Measurements from ENCODE around the gene WNK1. TPM values are rescaled to one million over a fixed set of nuclear protein-coding genes. Genes with fewer than 3 reads are reported as not detected.
A peak's percentile ranks its signal among the peaks of the same experiment; 100 is the strongest.

WNK1 gene
- polyA plus RNA-seq, 6 donors from 2014 or later, result 3.9 to 41.1 (median 15.3) TPM

GRCh38 chr12:752695-753610 lies 574 bp downstream of the WNK1 start:
- peak overlapping the region in 5 of 6 donors; percentile 82 to 96 (median 94) for H3K27ac Mint-ChIP-seq
- H3K4me3 Mint-ChIP-seq, result peak overlapping the region in 6 of 8 donors; percentile 93 to 97 (median 95)
- no peaks in the 10 kb centered on the region for H3K36me3 Mint-ChIP-seq
- DNase-seq (peak; percentile 64), ATAC-seq (ENCODE audit: low read depth in 2 of 2) (peak; percentile 24)
- no peaks in the 10 kb centered on the region for H3K27me3 Mint-ChIP-seq
- no peaks in the 10 kb centered on the region for H3K9me3 Mint-ChIP-seq
- H3K4me1 Mint-ChIP-seq, result peaks cover 29 to 39% (median 35%) of the 10 kb centered on the region in 3 donors

- peak; percentile 35 for DNase-seq
- Mint-ChIP-seq H3K27ac (peak overlapping the region; percentile 82 to 96 (median 92)), H3K4me1 (peaks cover 33 to 44% (median 39%) of the 10 kb centered on the region in 3 donors), H3K36me3 (no peaks in the 10 kb centered on the region), H3K4me3 (peak overlapping the region in 6 of 8 donors; percentile 93 to 97 (median 95)), H3K27me3 (no peaks in the 10 kb centered on the region), H3K9me3 (no peaks in the 10 kb centered on the region)
- ATAC-seq (ENCODE audit: low read depth in 2 of 2), result no peak
Measured at GRCh38 chr12:753611-754472, 1.5 kb downstream of the WNK1 start.

GRCh38 chr12:754473-754820 lies 2.1 kb downstream of the WNK1 start:
- H3K36me3 Mint-ChIP-seq, result no peaks in the 10 kb centered on the region
- H3K9me3 Mint-ChIP-seq, result no peaks in the 10 kb centered on the region
- peak overlapping the region in 6 of 8 donors; percentile 93 to 97 (median 95) for H3K4me3 Mint-ChIP-seq
- H3K27me3 Mint-ChIP-seq, result no peaks in the 10 kb centered on the region
- peaks cover 32 to 47% (median 42%) of the 10 kb centered on the region in 3 donors for H3K4me1 Mint-ChIP-seq
- peak overlapping the region in 5 of 6 donors; percentile 82 to 96 (median 91) for H3K27ac Mint-ChIP-seq
- ATAC-seq (ENCODE audit: low read depth in 2 of 2) (no peak), DNase-seq (no peak)

- peak overlapping the region in 4 of 6 donors; percentile 71 to 91 (median 79) for H3K27ac Mint-ChIP-seq
- DNase-seq, result peak; percentile 29
- no peaks in the 10 kb centered on the region for H3K27me3 Mint-ChIP-seq
- no peaks in the 10 kb centered on the region for H3K36me3 Mint-ChIP-seq
- no peak for ATAC-seq (ENCODE audit: low read depth in 2 of 2)
- no peaks in the 10 kb centered on the region for H3K9me3 Mint-ChIP-seq
- peak overlapping the region in 6 of 8 donors; percentile 93 to 97 (median 95) for H3K4me3 Mint-ChIP-seq
- peaks cover 31 to 48% (median 47%) of the 10 kb centered on the region in 3 donors for H3K4me1 Mint-ChIP-seq
Measured at GRCh38 chr12:754851-755562, 2.6 kb downstream of the WNK1 start.

- DNase-seq (no peak), ATAC-seq (ENCODE audit: low read depth in 2 of 2) (no peak)
- H3K27ac Mint-ChIP-seq, result no peak overlapping the region
- no peaks in the 10 kb centered on the region for H3K9me3 Mint-ChIP-seq
- no peaks in the 10 kb centered on the region for H3K36me3 Mint-ChIP-seq
- peaks cover 37 to 69% (median 55%) of the 10 kb centered on the region in 3 donors for H3K4me1 Mint-ChIP-seq
- H3K4me3 Mint-ChIP-seq, result no peak overlapping the region
- no peaks in the 10 kb centered on the region for H3K27me3 Mint-ChIP-seq
Measured at GRCh38 chr12:759628-760027, 7.2 kb downstream of the WNK1 start.

- H3K36me3 Mint-ChIP-seq, result no peaks in the 10 kb centered on the region
- H3K27me3 Mint-ChIP-seq, result no peaks in the 10 kb centered on the region
- ATAC-seq (ENCODE audit: low read depth in 2 of 2) (no peak), DNase-seq (no peak)
- H3K4me1 Mint-ChIP-seq, result peaks cover 35 to 57% (median 42%) of the 10 kb centered on the region in 3 donors
- H3K9me3 Mint-ChIP-seq, result no peaks in the 10 kb centered on the region
- H3K27ac Mint-ChIP-seq, result peak overlapping the region in 1 of 6 donors; percentile 10
- H3K4me3 Mint-ChIP-seq, result no peak overlapping the region
Measured at GRCh38 chr12:761256-761655, 8.9 kb downstream of the WNK1 start.

GRCh38 chr12:765840-766239 lies 13.5 kb downstream of the WNK1 start:
- no peaks in the 10 kb centered on the region for H3K9me3 Mint-ChIP-seq
- no peaks in the 10 kb centered on the region for H3K36me3 Mint-ChIP-seq
- ATAC-seq (ENCODE audit: low read depth in 2 of 2), result no peak
- H3K27ac Mint-ChIP-seq, result no peak overlapping the region
- no peak for DNase-seq
- H3K27me3 Mint-ChIP-seq, result no peaks in the 10 kb centered on the region
- H3K4me1 Mint-ChIP-seq, result peaks cover 38 to 74% (median 53%) of the 10 kb centered on the region in 3 donors
- no peak overlapping the region for H3K4me3 Mint-ChIP-seq

- Mint-ChIP-seq H3K27ac (peak overlapping the region in 1 of 6 donors; percentile 32), H3K4me3 (peak overlapping the region in 2 of 8 donors; percentile 20 to 42), H3K9me3 (no peaks in the 10 kb centered on the region), H3K36me3 (no peaks in the 10 kb centered on the region), H3K27me3 (no peaks in the 10 kb centered on the region), H3K4me1 (peaks cover 31 to 74% (median 51%) of the 10 kb centered on the region in 3 donors)
- ATAC-seq (ENCODE audit: low read depth in 2 of 2), result peak in 1 of 2 donors; percentile 41
- no peak for DNase-seq
Measured at GRCh38 chr12:768434-768833, 16.1 kb downstream of the WNK1 start.

- no peak for DNase-seq
- Mint-ChIP-seq H3K9me3 (no peaks in the 10 kb centered on the region), H3K27me3 (no peaks in the 10 kb centered on the region), H3K36me3 (peaks cover 0 to 4% of the 10 kb centered on the region in 2 donors), H3K4me1 (peaks cover 37 to 81% (median 60%) of the 10 kb centered on the region in 3 donors), H3K4me3 (no peak overlapping the region), H3K27ac (no peak overlapping the region)
- peak; percentile 28 to 34 for ATAC-seq (ENCODE audit: low read depth in 2 of 2)
Measured at GRCh38 chr12:770479-770878, 18.1 kb downstream of the WNK1 start.

GRCh38 chr12:772056-772697 lies 19.8 kb downstream of the WNK1 start:
- ATAC-seq (ENCODE audit: low read depth in 2 of 2) (no peak), DNase-seq (no peak)
- H3K27me3 Mint-ChIP-seq, result no peaks in the 10 kb centered on the region
- H3K27ac Mint-ChIP-seq, result peak overlapping the region in 3 of 6 donors; percentile 26 to 58 (median 43)
- H3K9me3 Mint-ChIP-seq, result peaks cover 0 to 2% (median 0%) of the 10 kb centered on the region in 7 donors
- H3K4me3 Mint-ChIP-seq, result no peak overlapping the region
- peaks cover 4 to 8% of the 10 kb centered on the region in 2 donors for H3K36me3 Mint-ChIP-seq
- H3K4me1 Mint-ChIP-seq, result peaks cover 45 to 84% (median 71%) of the 10 kb centered on the region in 3 donors

- H3K4me1 Mint-ChIP-seq, result peaks cover 39 to 79% (median 65%) of the 10 kb centered on the region in 3 donors
- ATAC-seq (ENCODE audit: low read depth in 2 of 2) (no peak), DNase-seq (no peak)
- peaks cover 4 to 8% of the 10 kb centered on the region in 2 donors for H3K36me3 Mint-ChIP-seq
- peaks cover 0 to 2% (median 0%) of the 10 kb centered on the region in 7 donors for H3K9me3 Mint-ChIP-seq
- peak overlapping the region in 2 of 6 donors; percentile 75 to 81 for H3K27ac Mint-ChIP-seq
- H3K4me3 Mint-ChIP-seq, result peak overlapping the region in 2 of 8 donors; percentile 1 to 44
- H3K27me3 Mint-ChIP-seq, result no peaks in the 10 kb centered on the region
Measured at GRCh38 chr12:774051-774614, 21.8 kb downstream of the WNK1 start.

All from naive B cell (primary cell).